ENCODE results near the gene OXER1.
"Not testable (repeated sequence)": the region's sequence is repeated elsewhere in the genome, so short reads cannot be mapped to it uniquely, and the experiment has no call there.

- TF ChIP-seq, protein P1, sequence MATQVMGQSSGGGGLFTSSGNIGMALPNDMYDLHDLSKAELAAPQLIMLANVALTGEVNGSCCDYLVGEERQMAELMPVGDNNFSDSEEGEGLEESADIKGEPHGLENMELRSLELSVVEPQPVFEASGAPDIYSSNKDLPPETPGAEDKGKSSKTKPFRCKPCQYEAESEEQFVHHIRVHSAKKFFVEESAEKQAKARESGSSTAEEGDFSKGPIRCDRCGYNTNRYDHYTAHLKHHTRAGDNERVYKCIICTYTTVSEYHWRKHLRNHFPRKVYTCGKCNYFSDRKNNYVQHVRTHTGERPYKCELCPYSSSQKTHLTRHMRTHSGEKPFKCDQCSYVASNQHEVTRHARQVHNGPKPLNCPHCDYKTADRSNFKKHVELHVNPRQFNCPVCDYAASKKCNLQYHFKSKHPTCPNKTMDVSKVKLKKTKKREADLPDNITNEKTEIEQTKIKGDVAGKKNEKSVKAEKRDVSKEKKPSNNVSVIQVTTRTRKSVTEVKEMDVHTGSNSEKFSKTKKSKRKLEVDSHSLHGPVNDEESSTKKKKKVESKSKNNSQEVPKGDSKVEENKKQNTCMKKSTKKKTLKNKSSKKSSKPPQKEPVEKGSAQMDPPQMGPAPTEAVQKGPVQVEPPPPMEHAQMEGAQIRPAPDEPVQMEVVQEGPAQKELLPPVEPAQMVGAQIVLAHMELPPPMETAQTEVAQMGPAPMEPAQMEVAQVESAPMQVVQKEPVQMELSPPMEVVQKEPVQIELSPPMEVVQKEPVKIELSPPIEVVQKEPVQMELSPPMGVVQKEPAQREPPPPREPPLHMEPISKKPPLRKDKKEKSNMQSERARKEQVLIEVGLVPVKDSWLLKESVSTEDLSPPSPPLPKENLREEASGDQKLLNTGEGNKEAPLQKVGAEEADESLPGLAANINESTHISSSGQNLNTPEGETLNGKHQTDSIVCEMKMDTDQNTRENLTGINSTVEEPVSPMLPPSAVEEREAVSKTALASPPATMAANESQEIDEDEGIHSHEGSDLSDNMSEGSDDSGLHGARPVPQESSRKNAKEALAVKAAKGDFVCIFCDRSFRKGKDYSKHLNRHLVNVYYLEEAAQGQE (tag by site-specific recombination; IDR thresholded peaks at IDR 0.05): not testable (repeated sequence)
- not testable (repeated sequence) for TF ChIP-seq ZNF473, ZNF639, CTCF (tag by site-specific recombination; IDR thresholded peaks at IDR 0.05)
- TF ChIP-seq, protein P2, sequence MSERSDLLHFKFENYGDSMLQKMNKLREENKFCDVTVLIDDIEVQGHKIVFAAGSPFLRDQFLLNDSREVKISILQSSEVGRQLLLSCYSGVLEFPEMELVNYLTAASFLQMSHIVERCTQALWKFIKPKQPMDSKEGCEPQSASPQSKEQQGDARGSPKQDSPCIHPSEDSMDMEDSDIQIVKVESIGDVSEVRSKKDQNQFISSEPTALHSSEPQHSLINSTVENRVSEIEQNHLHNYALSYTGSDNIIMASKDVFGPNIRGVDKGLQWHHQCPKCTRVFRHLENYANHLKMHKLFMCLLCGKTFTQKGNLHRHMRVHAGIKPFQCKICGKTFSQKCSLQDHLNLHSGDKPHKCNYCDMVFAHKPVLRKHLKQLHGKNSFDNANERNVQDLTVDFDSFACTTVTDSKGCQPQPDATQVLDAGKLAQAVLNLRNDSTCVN (tag by site-specific recombination; optimal IDR thresholded peaks at IDR 0.05): not testable (repeated sequence)
These were observed 32.6 kb downstream of the OXER1 start for GRCh38 chr2:42731316-42731715.

Data from HEK293 (cell line).